GM21367 (cell line): ENCODE results near the gene PSMG4.
"Not testable (repeated sequence)": the region's sequence is repeated elsewhere in the genome, so short reads cannot be mapped to it uniquely, and the experiment has no call there.

Experiments
- ATAC-seq: cut with Tn5 transposase; IDR thresholded peaks from one replicate; pipeline ENCODE4 v1.9.1; 2021; ENCODE audit not compliant: unreplicated experiment

Gene PSMG4

GRCh38 chr6:3230256-3230882, 28.4 kb upstream of the PSMG4 start:
- no peak for ATAC-seq

- no peak for ATAC-seq
Measured at GRCh38 chr6:3230900-3231246, 27.9 kb upstream of the PSMG4 start.

- no peak for ATAC-seq
Measured at GRCh38 chr6:3231247-3232016, 27.3 kb upstream of the PSMG4 start.

GRCh38 chr6:3232017-3232945, 26.5 kb upstream of the PSMG4 start:
- ATAC-seq, result no peak

GRCh38 chr6:3233321-3233720, 25.4 kb upstream of the PSMG4 start:
- no peak for ATAC-seq

- no peak for ATAC-seq
Measured at GRCh38 chr6:3233904-3234303, 24.8 kb upstream of the PSMG4 start.

GRCh38 chr6:3235486-3235885, 23.3 kb upstream of the PSMG4 start:
- peak; percentile 57 for ATAC-seq

GRCh38 chr6:3236005-3236404, 22.7 kb upstream of the PSMG4 start:
- no peak for ATAC-seq

- no peak for ATAC-seq
Measured at GRCh38 chr6:3237761-3238662, 20.7 kb upstream of the PSMG4 start.

- no peak for ATAC-seq
Measured at GRCh38 chr6:3239110-3239830, 19.5 kb upstream of the PSMG4 start.

GRCh38 chr6:3240595-3240994, 18.2 kb upstream of the PSMG4 start:
- ATAC-seq, result no peak

GRCh38 chr6:3241745-3242144, 17.0 kb upstream of the PSMG4 start:
- not testable (repeated sequence) for ATAC-seq

GRCh38 chr6:3242768-3243167, 16.0 kb upstream of the PSMG4 start:
- ATAC-seq, result no peak

- ATAC-seq, result no peak
Measured at GRCh38 chr6:3244003-3244831, 14.5 kb upstream of the PSMG4 start.

- not testable (repeated sequence) for ATAC-seq
Measured at GRCh38 chr6:3244832-3245161, 13.9 kb upstream of the PSMG4 start.

GRCh38 chr6:3245216-3245615, 13.5 kb upstream of the PSMG4 start:
- ATAC-seq, result no peak

- no peak for ATAC-seq
Measured at GRCh38 chr6:3247255-3248146, 11.2 kb upstream of the PSMG4 start.

GRCh38 chr6:3249821-3250220, 8.9 kb upstream of the PSMG4 start:
- no peak for ATAC-seq
